Endothelial cell of umbilical vein (primary cell): Measurements from ENCODE around the gene SKA3.

ENCODE experiments used
- EZH2 ChIP-seq: IDR thresholded peaks from 2 replicates; pipeline ENCODE4 v1.6.1; 2012; ENCODE audit warnings: borderline replicate concordance, low read depth, mild to moderate bottlenecking, moderate library complexity, low read length, inconsistent platforms; ENCODE audit not compliant: severe bottlenecking
- FOS ChIP-seq: IDR thresholded peaks from 2 replicates; pipeline ENCODE4 v1.6.1; 2011; ENCODE audit warnings: mild to moderate bottlenecking, low read length, moderate library complexity, borderline replicate concordance; ENCODE audit not compliant: insufficient read depth
- POLR2A ChIP-seq: IDR thresholded peaks from 2 replicates; pipeline ENCODE4 v1.6.1; 2012; ENCODE audit warnings: low read depth, mild to moderate bottlenecking, control low read depth, low read length
- POLR2AphosphoS5 ChIP-seq: IDR thresholded peaks from 2 replicates; pipeline ENCODE4 v1.6.1; 2012; ENCODE audit warnings: low read depth, mild to moderate bottlenecking, control low read depth, low read length, moderate library complexity; ENCODE audit not compliant: insufficient read depth
- TF ChIP-seq, protein P1 (sequence below), 2 donors: IDR thresholded peaks; 1 replicate in 1 of 2; 2 replicates in 1 of 2; pipeline ENCODE4 v1.5.1; 2011; ENCODE audit warnings: low read length in 2 of 2, mild to moderate bottlenecking in 2 of 2, moderate library complexity in 2 of 2, control low read depth in 1 of 2, inconsistent platforms in 1 of 2, low read depth in 1 of 2; ENCODE audit not compliant: insufficient read depth in 1 of 2; ENCODE audit errors: extremely low read depth in 1 of 2

DNA sequence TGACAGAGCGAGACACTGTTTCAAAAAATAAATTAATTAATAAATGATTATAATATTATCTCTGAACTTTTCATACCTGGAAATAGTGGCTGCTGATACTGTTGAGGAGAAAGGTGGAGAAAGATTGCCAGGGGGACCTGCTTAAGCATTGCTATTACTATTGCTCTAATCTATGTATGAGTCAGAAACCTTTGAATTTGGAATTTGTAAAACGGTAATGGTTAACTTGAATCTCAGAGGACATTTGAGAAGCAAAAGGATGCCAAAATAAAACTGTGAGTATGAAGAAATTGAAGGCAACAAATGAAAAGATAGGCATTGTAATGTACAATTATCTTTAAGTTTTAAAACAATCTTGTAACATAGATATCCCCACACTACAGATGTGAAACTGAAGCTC lies 5.3 kb upstream of the SKA3 start:
- TF ChIP-seq POLR2A, result no peak
- TF ChIP-seq, protein P1, sequence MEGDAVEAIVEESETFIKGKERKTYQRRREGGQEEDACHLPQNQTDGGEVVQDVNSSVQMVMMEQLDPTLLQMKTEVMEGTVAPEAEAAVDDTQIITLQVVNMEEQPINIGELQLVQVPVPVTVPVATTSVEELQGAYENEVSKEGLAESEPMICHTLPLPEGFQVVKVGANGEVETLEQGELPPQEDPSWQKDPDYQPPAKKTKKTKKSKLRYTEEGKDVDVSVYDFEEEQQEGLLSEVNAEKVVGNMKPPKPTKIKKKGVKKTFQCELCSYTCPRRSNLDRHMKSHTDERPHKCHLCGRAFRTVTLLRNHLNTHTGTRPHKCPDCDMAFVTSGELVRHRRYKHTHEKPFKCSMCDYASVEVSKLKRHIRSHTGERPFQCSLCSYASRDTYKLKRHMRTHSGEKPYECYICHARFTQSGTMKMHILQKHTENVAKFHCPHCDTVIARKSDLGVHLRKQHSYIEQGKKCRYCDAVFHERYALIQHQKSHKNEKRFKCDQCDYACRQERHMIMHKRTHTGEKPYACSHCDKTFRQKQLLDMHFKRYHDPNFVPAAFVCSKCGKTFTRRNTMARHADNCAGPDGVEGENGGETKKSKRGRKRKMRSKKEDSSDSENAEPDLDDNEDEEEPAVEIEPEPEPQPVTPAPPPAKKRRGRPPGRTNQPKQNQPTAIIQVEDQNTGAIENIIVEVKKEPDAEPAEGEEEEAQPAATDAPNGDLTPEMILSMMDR (IDR thresholded peaks at IDR 0.05; ENCODE audit: extremely low read depth in 1 of 2, insufficient read depth in 1 of 2, low read depth in 1 of 2, low read length in 2 of 2), result no peak
- TF ChIP-seq POLR2AphosphoS5, result no peak
- TF ChIP-seq EZH2, result no peak
- no peak for TF ChIP-seq FOS
